HUES48 (cell line): ENCODE measurements around the gene MSH5.

Source experiments
- H3K27ac ChIP-seq: one replicate; pipeline ENCODE4 v1.7.0; 2013; ENCODE audit warnings: low read depth, low read length, inconsistent platforms
- H3K27me3 ChIP-seq: 2 replicates; pipeline ENCODE4 v1.6.1; 2013; ENCODE audit warnings: mild to moderate bottlenecking, low read length; ENCODE audit not compliant: control insufficient read depth, insufficient read depth
- H3K36me3 ChIP-seq: 2 replicates; pipeline ENCODE4 v1.6.1; 2013; ENCODE audit warnings: low read length; ENCODE audit not compliant: control insufficient read depth, insufficient read depth
- H3K4me1 ChIP-seq: 2 replicates; pipeline ENCODE4 v1.6.1; 2013; ENCODE audit warnings: mild to moderate bottlenecking, low read length; ENCODE audit not compliant: control insufficient read depth, insufficient read depth
- H3K4me3 ChIP-seq: 2 replicates; pipeline ENCODE4 v1.5.1; 2013; ENCODE audit warnings: mild to moderate bottlenecking, low read depth, low read length
- H3K9ac ChIP-seq: 2 replicates; pipeline ENCODE4 v1.6.1; 2013; ENCODE audit warnings: mild to moderate bottlenecking, low read depth, low read length, moderate library complexity
- H3K9me3 ChIP-seq: 2 replicates; pipeline ENCODE4 v1.6.1; 2013; ENCODE audit warnings: low read length; ENCODE audit not compliant: control insufficient read depth, insufficient read depth

Gene MSH5

DNA sequence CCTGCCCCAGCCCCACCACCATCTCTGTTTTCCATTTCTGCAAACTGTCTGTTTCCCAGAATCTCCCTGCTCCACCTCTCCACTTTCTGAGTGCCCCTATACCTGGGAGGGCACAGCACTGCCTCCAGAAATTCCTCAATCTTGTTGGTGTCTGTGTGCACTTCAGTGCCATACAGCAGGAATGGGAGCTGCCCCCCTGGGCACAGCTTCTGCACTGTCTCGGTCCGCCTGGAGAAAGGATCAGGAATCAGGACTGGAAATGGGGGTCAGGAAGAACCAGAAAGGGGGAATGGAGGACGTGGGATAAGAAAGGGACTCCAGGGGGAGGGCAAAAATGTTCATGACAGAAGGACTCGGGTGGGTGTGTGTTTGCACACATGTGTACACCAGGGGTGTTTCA lies 6.1 kb upstream of the MSH5 start:
- Histone ChIP-seq H3K36me3 (peaks cover 35% of the 10 kb centered on the region), H3K27ac (peak overlapping the region; percentile 92), H3K27me3 (no peaks in the 10 kb centered on the region), H3K4me1 (peaks cover 30% of the 10 kb centered on the region), H3K9me3 (no peaks in the 10 kb centered on the region), H3K9ac (0 out of 2 replicates have a peak overlapping the region, but pooled peaks have one; percentile 11), H3K4me3 (no peak overlapping the region)

DNA sequence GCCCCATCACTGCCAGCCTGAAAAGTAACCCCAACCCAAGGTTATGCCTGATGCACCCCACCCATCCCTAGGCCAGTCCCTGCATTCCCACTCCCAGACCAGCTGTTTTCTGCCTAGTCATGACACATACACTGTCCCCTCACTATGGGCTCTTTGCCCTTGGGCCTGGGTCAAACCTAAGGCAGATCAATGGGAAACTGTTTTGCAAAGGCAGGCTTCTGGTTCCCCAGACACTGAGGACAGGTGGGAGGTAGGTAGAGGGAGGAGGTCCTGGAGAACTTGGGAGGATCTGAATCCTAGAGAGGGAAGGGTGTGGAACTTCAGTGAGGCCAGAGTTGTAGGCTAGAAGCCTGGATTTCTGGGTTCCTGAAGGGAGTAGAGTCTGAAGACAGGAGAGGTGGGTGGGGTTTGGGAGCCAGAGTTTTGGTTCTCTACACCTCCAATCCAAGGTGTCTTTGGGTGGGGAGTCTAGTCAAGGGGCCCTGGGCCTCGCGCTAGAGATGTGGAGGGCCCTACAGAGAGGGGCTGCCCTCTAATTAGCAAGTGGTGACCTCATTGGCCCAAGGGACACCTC lies 5.5 kb upstream of the MSH5 start:
- Histone ChIP-seq H3K36me3 (peaks cover 35% of the 10 kb centered on the region), H3K27ac (peak overlapping the region; percentile 92), H3K4me1 (peaks cover 34% of the 10 kb centered on the region), H3K9me3 (no peaks in the 10 kb centered on the region), H3K9ac (0 out of 2 replicates have a peak overlapping the region, but pooled peaks have one; percentile 11), H3K27me3 (no peaks in the 10 kb centered on the region), H3K4me3 (peak overlapping the region; percentile 83)

DNA sequence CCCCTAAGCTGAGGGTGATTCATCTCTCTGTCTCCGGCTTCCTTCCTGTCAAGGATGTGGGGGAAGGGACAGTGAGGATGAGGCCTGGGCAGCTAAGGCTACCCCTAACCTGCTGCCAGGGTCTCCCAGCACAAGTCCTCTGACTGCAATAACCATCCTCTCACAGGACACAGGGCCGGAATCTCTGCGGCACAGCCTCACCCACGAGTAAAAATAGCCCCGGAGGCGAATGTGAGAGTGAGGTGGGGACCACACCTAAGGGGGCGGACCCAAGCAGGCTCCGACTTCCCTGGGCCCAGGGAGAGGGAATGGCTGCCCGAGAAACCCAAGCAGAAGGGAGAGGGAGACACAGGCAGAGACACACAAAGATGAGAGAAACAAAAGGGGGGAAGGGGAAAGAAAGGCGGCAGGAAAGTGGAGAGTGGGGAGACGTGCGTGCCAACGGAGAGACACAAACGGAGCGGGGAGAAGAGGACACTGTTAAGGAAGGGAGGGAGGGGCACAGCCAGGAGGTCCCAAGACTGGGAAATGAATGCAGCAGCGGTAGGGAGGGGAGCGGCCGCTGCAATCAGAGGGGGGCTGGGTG lies 4.9 kb upstream of the MSH5 start:
- H3K36me3 ChIP-seq, result peaks cover 35% of the 10 kb centered on the region
- no peaks in the 10 kb centered on the region for H3K9me3 ChIP-seq
- peaks cover 35% of the 10 kb centered on the region for H3K4me1 ChIP-seq
- H3K27me3 ChIP-seq, result no peaks in the 10 kb centered on the region
- H3K27ac ChIP-seq, result peak overlapping the region; percentile 92
- H3K9ac ChIP-seq, result peak overlapping the region; percentile 64
- H3K4me3 ChIP-seq, result peak overlapping the region; percentile 83

DNA sequence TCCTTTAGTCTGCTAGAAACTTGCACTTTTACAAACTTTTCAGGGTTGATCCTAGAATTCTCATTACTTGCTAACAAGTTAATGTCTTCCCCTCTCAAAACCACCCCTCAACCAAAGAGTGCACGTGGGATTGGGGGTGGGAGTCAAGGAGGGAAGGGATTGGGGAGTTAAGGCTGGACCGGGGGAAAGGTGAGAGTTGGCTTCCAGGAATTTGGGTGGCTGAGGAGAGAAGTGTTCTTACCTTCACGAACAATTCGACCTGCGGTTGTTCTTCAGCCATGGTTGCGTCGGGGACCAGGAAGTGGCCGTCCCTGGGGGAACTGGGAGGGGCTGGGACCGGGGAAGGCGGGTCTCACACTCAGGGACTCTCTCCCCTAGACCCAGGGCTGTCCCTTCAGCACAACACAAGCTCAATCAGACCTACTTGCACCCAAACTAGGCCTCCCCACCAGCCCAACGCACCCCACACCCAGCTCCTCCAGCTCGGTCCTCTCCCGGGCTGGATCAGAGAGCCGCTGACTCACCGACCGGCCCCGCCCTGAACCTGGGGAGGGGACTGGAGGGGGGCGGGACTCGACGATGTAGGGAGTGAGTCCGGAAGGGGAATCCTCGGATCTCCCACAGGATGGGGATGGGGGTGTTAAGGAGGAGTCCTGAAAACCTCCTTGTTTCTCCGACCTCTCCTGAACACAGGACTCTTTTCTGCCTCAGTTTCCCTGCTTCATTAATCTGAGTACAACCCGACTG lies 3.6 kb upstream of the MSH5 start, which contains the start of gene CLIC1:
Gene CLIC1, minus strand, starts transcription at position 510 of the 747 bp plus-strand sequence. Its CDS starts 230 bp downstream, at position 280.
- Histone ChIP-seq H3K36me3 (peaks cover 32% of the 10 kb centered on the region), H3K4me3 (peak within 1 kb of the TSS; percentile 83), H3K4me1 (peaks cover 34% of the 10 kb centered on the region), H3K9me3 (no peaks in the 10 kb centered on the region), H3K9ac (peak within 1 kb of the TSS; percentile 64), H3K27me3 (no peaks in the 10 kb centered on the region), H3K27ac (peak within 1 kb of the TSS; percentile 92)

DNA sequence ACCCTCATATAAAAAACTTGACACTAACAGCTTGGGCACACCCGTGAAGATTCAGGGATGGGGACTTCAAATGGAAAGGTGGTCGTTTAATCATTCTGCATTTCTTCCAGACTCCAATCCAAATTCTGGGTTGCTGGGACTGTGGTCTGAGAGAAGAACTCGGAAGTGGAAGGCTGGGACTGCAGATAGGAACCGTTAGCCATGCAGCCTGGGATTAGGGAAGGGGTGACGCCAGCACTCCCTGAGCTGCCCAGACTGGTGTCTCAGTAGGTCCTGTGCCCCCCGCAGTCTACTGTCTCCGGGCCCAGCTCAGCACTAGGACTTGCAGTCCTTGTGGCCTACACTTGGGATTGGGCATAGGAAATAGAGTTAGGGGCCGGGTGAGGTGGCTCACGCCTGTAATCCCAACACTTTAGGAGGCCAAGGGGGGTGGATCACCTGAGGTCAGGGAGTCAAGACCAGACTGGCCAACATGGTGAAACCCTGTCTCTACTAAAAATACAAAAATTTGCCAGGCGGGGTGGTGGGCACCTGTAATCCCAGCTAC lies 3.0 kb upstream of the MSH5 start:
- Histone ChIP-seq H3K4me1 (peaks cover 34% of the 10 kb centered on the region), H3K9ac (no peak overlapping the region), H3K27ac (peak overlapping the region; percentile 92), H3K27me3 (no peaks in the 10 kb centered on the region), H3K4me3 (peak overlapping the region; percentile 83), H3K36me3 (peaks cover 33% of the 10 kb centered on the region), H3K9me3 (no peaks in the 10 kb centered on the region)

DNA sequence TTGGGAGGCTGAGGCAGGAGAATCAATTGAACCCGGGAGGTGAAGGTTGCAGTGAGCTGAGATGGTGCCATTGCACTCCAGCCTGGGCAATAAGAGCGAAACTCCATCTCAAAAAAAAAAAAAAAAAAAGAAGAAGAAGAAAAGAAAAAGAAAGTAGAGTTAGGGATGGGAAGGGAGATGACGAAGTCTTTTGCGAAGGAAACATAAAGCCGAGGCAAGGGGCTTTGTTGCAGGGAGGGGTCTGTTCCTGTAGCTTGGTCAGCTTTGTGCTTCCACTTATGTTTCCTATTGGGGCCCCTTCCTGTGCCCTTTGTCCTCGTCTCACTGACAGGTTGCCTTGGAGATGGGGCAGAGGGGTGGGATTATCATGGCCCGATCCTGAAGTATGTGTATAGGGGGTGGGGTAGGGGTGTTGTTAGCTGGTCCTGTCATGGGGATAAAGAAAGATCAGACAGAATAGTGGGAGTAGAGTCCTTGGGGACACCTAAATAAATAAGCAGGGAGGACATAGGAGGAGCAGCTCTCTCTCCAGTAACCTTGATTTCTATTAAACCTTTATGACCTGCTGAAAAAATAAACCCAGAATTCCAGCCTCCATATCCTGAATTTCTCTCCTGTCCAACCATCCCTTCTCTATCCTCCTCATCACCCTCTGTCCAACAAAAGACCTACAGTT lies 2.4 kb upstream of the MSH5 start:
- H3K9me3 ChIP-seq, result no peaks in the 10 kb centered on the region
- peak overlapping the region; percentile 3; the same call in 1 of the 2 replicates for H3K4me3 ChIP-seq
- H3K27me3 ChIP-seq, result no peaks in the 10 kb centered on the region
- peak overlapping the region; percentile 92 for H3K27ac ChIP-seq
- H3K4me1 ChIP-seq, result peaks cover 34% of the 10 kb centered on the region
- no peak overlapping the region for H3K9ac ChIP-seq
- H3K36me3 ChIP-seq, result peaks cover 29% of the 10 kb centered on the region

DNA sequence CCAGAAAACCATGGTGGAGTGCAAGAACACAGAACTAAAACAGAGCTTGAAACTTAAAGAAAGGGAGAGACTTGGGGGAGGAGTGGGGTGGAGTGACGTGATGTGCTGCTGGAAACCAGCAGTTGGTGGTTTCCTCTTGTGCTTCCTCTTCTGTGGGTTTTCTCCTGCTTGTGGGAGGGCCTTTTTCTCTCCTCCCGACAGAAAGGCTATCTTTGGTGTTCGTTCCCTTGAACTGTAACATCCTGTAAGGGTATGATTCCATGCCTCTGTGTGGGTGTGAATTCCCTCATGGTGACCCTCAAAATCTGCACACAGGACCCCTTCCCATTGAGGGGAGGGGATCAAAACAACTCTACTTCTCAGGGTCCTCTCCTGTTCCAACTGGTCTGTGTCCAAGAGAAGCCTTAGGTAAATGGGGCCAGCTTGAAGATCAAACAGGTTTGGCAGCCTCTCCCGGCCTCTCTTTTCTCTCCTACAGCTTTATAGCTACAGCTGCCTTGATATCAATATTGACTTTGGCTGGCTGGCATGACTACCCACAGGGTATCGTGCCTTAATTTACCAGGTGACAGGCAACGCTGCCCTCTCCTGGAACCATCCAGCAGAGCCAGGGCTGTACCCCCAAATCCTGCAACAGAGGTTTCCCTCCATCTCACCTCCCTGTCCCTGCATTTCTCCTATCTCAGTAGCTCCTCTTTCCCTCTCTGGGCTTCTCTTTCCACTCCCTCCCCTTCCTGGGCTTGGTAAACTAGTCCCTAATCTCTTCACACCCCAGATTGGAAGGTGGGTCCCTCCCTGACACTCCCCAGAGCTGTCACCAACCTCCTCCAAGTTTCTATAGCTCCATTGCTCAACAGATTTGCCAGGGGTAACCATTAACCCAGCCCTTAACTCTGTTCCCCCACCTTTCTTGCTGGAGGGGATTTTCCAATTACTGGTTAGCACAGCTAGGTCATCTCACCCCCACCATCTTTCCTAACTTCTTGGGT lies 1.5 kb upstream of the MSH5 start:
- Histone ChIP-seq H3K9ac (0 out of 2 replicates have a peak overlapping the region, but pooled peaks have one; percentile 4), H3K4me1 (peaks cover 34% of the 10 kb centered on the region)

DNA sequence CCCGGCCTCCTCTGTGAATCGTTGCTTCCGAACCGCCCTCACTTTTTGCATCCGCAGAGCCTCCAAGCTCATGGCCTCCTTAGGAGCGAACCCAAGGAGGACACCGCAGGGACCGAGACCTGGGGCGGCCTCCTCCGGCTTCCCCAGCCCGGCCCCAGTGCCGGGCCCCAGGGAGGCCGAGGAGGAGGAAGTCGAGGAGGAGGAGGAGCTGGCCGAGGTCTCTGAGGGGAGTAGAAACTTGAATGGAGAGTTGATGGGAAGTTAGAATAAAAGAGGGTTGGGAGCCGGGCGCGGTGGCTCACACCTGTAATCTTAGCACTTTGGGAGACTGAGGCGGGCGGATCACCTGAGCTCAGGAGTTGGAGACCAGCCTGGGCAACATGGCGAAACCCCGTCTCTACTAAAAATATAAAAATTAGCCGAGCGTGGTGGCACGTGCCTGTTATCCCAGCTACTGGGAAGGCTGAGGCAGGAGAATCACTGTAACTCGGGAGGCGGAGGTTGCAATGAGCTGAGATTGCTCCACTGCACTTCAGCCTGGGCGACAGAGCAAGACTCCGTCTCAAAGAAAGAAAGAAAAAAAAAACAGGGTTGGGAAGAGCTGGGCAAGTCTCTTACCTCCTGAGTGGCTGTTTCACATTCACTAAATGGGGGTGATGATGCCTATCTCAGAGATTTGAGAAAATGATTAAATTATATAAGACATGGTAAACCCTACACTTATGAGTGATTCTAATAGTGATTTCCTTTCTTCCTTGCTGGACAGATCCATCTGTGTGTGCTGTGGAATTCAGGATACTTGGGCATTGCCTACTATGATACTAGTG lies 805 bp downstream of the MSH5 start:
- Histone ChIP-seq H3K9me3 (no peaks in the 10 kb centered on the region), H3K4me3 (peak overlapping the region; percentile 59), H3K27me3 (no peaks in the 10 kb centered on the region), H3K27ac (peak overlapping the region; percentile 86), H3K36me3 (peaks cover 11% of the 10 kb centered on the region), H3K4me1 (peaks cover 28% of the 10 kb centered on the region), H3K9ac (peak overlapping the region; percentile 97)

More for the DNA sequence above, 1.5 kb upstream of the MSH5 start:
- peak overlapping the region; percentile 92 for H3K27ac ChIP-seq
- H3K9me3 ChIP-seq, result no peaks in the 10 kb centered on the region
- peak overlapping the region; percentile 3; the same call in 1 of the 2 replicates for H3K4me3 ChIP-seq
- peaks cover 23% of the 10 kb centered on the region for H3K36me3 ChIP-seq
- H3K27me3 ChIP-seq, result no peaks in the 10 kb centered on the region

DNA sequence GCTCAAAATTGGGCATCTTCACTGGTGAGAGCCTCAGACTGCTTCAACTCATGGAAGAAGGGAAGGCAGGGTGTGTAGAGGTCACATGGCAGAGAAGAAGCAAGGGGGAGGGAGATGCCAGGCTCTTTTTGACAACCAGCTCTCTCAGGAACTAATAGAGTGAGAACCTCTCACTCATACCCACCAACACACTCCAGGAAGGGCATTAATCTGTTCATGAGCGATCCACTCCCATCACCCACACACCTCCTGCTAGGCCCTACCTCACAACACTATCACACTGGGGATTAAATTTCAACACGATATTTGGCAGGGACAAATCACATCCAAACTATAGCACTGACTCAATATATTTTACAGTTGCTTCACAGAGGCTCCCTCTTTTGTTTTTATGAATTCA lies 2.0 kb downstream of the MSH5 start:
- Histone ChIP-seq H3K4me1 (peaks cover 25% of the 10 kb centered on the region), H3K9me3 (no peaks in the 10 kb centered on the region), H3K4me3 (no peak overlapping the region), H3K27me3 (no peaks in the 10 kb centered on the region), H3K27ac (no peak overlapping the region), H3K9ac (no peak overlapping the region), H3K36me3 (peaks cover 11% of the 10 kb centered on the region)
